ENCODE measurements around the gene PARD3.

The PARD3 gene

GRCh38 chr10:34254596-34254995 lies 560.5 kb downstream of the PARD3 start:
- no peak for FAIRE-seq
- TF ChIP-seq, protein P1, sequence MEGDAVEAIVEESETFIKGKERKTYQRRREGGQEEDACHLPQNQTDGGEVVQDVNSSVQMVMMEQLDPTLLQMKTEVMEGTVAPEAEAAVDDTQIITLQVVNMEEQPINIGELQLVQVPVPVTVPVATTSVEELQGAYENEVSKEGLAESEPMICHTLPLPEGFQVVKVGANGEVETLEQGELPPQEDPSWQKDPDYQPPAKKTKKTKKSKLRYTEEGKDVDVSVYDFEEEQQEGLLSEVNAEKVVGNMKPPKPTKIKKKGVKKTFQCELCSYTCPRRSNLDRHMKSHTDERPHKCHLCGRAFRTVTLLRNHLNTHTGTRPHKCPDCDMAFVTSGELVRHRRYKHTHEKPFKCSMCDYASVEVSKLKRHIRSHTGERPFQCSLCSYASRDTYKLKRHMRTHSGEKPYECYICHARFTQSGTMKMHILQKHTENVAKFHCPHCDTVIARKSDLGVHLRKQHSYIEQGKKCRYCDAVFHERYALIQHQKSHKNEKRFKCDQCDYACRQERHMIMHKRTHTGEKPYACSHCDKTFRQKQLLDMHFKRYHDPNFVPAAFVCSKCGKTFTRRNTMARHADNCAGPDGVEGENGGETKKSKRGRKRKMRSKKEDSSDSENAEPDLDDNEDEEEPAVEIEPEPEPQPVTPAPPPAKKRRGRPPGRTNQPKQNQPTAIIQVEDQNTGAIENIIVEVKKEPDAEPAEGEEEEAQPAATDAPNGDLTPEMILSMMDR (IDR thresholded peaks at IDR 0.05; ENCODE audit: insufficient read depth, missing control alignments): no peak
- DNase-seq (ENCODE audit: insufficient read length, low spot score): no peak

DNA sequence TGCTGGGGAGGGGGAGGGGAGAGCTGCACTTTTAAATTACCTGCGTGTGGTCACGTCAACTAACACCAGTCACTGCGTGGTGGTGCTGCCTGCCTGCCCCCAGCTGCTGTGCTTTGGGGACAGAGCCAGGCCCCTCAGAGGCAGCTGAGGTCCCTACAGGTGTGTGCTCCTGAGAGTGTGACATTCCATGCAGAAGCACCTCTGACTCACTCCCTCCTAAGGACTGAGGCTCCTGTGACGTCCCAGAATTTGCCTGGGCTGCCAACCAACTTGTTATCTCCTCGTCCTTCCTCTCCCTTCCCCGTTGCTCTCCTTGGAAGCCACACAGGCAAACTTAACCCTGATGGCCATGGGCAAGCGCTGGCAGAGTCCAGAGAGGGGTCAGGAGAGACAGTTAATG lies 563.0 kb downstream of the PARD3 start:
- TF ChIP-seq, protein P1 (IDR thresholded peaks at IDR 0.05; ENCODE audit: insufficient read depth, missing control alignments): no peak
- FAIRE-seq (no peak), DNase-seq (ENCODE audit: insufficient read length, low spot score) (no peak)

- FAIRE-seq (no peak), DNase-seq (ENCODE audit: insufficient read length, low spot score) (no peak)
- TF ChIP-seq, protein P1 (IDR thresholded peaks at IDR 0.05; ENCODE audit: insufficient read depth, missing control alignments): no peak
These were observed 563.9 kb downstream of the PARD3 start for GRCh38 chr10:34251177-34251576.

DNA sequence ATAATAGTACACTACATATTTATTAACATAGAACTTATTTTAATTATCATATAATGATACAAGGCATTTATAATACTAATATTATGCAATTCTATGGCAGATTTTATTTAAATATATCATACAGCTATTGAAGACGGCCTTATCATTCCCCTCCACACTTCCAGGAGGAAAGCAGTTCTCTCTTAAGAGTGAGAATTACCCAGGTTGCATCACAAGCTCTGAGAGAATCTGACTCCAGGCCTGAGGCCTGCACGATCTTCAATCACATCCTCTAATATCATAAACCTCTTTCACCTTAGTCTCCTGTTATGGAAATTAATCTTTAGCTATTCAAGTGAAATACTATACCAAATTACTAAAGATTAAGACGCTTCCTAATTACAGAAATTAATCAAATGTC lies 564.4 kb downstream of the PARD3 start:
- DNase-seq (ENCODE audit: insufficient read length, low spot score): no peak

GRCh38 chr10:34249634-34250033 lies 565.5 kb downstream of the PARD3 start:
- TF ChIP-seq, protein P1 (IDR thresholded peaks at IDR 0.05; ENCODE audit: insufficient read depth, missing control alignments): peak; percentile 28
- FAIRE-seq: no peak
- DNase-seq (ENCODE audit: insufficient read length, low spot score): no peak

More for the DNA sequence above, 564.4 kb downstream of the PARD3 start:
- TF ChIP-seq, protein P1 (IDR thresholded peaks at IDR 0.05; ENCODE audit: insufficient read depth, missing control alignments): no peak
- FAIRE-seq: no peak

DNA sequence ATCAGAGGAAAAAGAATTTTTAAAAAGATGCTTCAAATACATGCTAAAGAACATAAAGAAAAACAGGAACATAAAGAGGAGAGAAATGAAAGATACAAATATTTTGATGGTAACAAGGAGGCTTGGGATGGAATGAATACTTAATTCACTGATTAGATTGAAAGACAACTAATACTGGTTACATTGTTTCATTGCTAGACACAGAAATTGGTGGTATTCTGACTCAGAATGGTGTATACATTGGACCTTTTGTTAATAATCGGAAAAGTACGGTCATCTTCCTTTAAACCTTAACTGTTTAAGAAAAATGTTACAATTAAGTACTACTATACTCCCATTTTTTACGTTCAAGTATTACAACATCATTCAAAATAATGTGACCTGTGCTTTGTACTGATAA lies 567.5 kb downstream of the PARD3 start:
- peak; percentile 21 for FAIRE-seq

DNA sequence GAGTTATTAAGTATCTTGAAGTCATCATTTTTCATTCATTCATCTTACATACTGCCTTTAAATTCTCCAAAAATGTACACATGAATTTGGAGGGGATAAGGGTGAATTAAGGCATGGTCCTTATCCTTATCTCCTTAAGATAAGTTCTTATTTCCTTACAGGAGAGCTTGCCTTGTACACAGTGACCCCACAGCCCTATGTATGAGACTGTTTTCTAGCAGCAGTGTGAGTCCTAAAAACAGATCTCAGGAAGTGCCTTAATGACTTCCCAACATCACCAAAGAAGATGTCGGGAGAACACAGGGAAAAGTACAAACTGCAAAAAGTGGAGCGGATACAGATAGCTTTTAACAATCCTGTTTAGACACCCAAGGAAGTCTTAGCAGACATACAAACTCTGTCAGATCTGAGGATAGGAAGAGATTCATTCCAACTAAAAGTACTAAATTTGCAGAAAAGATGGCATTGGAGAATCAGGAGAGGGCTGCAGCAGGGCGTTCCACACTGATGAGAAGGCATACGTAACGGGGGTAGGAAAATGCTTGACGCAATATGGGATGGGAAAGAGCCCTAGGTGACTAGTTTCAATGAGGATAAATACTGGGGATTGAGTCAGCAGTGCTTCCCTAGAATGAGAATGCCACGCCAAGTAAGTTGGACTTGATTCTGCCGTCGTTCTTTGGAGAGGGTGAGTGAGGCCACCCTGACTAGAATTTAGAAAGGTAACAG lies 570.2 kb downstream of the PARD3 start:
- TF ChIP-seq, protein P1 (IDR thresholded peaks at IDR 0.05; ENCODE audit: insufficient read depth, missing control alignments): no peak
- DNase-seq (ENCODE audit: insufficient read length, low spot score): no peak
- no peak for FAIRE-seq

More for the DNA sequence above, 567.5 kb downstream of the PARD3 start:
- DNase-seq (ENCODE audit: insufficient read length, low spot score): no peak
- TF ChIP-seq, protein P1 (IDR thresholded peaks at IDR 0.05; ENCODE audit: insufficient read depth, missing control alignments): no peak

All from D721Med (cell line).